ENCODE data around the gene R3HDM2. TPM values are rescaled to one million over a fixed set of nuclear protein-coding genes. Genes with fewer than 3 reads are reported as not detected.

R3HDM2 gene
- polyA plus RNA-seq, 1 donor from 2014 or later, result 19.2 TPM

DNA sequence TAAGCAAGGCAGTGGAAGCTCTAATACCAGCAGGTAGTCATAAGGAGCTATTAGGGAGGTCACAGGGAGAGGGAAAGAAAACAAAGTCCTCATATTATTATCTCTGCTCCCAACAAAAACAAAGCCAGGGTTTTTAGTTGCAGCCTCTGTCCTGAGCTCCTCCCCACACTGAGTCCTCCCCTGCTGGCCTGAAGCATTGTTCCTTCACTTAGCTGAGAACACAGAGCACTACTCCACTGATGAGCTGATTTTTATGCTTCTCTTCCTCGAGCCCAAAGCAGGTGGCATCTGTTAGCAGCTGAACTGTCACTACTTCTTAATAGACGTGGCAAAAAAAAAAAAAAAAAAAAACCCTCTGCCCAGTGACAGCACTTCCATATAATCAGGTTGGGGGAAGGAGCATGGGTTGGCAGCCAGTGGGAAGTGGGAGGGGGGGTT lies 169.4 kb downstream of the R3HDM2 start:
- H3K27me3 Mint-ChIP-seq, result no peaks in the 10 kb centered on the region
- H3K27ac Mint-ChIP-seq, result no peak overlapping the region

DNA sequence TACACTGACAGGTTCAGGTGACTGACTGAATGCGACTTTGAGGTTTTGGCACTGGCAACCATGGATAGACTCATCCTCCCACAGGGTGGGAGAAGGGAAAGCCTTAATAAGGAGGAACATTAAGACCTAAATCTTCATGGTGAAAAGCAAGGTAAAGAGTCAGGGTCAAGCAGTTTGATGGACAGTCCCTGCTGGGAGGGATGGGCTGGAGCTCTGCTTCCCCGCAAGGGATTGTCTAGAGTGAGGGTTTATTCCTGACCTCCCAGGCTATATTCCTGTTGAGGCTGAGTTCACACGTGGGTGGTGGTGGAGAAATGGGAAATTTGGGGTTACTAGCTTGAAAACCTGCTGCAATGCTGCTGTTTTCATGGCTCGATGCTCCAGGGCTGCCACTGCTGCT lies 170.5 kb downstream of the R3HDM2 start:
- no peaks in the 10 kb centered on the region for H3K27me3 Mint-ChIP-seq
- no peak overlapping the region for H3K27ac Mint-ChIP-seq
- no peaks in the 10 kb centered on the region for H3K36me3 Mint-ChIP-seq
- no peak overlapping the region for H3K4me3 Mint-ChIP-seq
- H3K9me3 Mint-ChIP-seq, result no peaks in the 10 kb centered on the region
- H3K4me1 Mint-ChIP-seq, result peaks cover 0 to 7% (median 4%) of the 10 kb centered on the region in 3 donors

More for the DNA sequence above, 169.4 kb downstream of the R3HDM2 start:
- Mint-ChIP-seq H3K36me3 (no peaks in the 10 kb centered on the region), H3K9me3 (no peaks in the 10 kb centered on the region), H3K4me1 (peaks cover 0 to 7% (median 4%) of the 10 kb centered on the region in 3 donors), H3K4me3 (no peak overlapping the region)

DNA sequence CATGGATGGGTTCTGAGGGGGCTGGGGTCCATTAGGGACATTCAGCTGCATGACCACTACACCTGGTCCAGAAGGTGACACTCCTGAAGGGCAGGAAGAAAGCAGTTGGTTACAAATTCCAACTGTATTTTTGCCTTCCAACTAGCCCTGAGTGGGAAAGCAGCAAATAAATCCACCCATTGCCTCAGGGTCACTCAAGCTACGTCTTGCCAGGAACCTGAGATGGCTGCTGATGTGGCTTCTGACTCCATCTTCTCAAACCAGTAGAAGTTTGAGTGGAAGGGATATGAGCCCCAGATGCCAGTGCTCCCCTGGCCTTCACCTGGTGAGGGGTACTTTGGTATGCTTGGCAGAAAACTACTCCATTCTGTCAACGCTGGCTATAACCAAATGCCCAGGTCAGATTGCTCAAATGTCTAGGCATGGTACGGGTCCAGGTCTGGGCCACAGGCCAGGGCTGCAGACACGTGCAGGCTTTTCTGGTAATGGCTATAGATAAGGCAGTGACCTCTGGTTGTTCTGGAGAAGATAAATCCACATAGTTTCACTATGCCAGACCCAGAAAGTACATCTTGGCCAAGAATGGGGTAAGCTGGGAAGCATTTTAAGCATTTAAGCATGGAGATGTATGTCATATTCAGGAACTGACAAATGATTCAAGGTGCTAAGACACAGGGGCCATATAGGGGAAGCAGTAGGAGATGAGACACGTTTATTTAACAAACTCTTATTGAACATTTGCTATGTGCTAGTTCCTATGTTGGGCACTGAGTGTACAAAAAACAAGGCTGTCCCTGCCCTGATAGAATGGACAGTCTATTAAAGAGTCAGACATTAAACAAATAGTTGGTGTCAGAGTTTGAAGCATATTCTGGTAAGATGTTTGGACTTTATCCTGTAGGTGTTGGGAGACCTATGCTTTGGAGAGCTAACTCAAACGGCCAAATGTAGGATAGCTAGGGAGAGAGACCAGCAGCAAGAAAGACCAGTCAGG lies 171.6 kb downstream of the R3HDM2 start:
- Mint-ChIP-seq H3K4me3 (no peak overlapping the region), H3K36me3 (no peaks in the 10 kb centered on the region), H3K4me1 (peaks cover 0 to 7% (median 4%) of the 10 kb centered on the region in 3 donors), H3K27me3 (no peaks in the 10 kb centered on the region), H3K27ac (no peak overlapping the region), H3K9me3 (no peaks in the 10 kb centered on the region)

DNA sequence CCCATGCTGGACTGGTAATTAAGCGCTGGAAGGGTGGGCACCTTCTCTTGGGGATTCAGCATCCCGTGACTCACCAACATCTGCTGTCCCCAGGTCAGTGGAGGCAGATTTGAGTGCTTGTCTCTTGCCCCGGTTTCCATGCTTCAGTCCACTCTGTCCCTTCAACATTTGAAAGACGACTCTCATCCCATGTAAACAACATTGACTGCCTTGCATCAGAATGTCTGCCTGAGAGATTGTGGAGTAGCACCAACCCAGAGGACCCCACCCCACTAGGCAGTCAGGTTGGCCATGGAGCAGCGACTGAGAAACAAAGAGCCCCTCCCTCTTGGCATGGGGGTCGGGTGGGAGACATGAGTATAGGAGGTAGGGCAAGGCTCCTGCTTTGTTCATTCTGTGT lies 174.9 kb downstream of the R3HDM2 start:
- Mint-ChIP-seq H3K4me1 (no peaks in the 10 kb centered on the region), H3K4me3 (no peak overlapping the region), H3K36me3 (peaks cover 6% of the 10 kb centered on the region), H3K27me3 (no peaks in the 10 kb centered on the region), H3K9me3 (no peaks in the 10 kb centered on the region), H3K27ac (no peak overlapping the region)

DNA sequence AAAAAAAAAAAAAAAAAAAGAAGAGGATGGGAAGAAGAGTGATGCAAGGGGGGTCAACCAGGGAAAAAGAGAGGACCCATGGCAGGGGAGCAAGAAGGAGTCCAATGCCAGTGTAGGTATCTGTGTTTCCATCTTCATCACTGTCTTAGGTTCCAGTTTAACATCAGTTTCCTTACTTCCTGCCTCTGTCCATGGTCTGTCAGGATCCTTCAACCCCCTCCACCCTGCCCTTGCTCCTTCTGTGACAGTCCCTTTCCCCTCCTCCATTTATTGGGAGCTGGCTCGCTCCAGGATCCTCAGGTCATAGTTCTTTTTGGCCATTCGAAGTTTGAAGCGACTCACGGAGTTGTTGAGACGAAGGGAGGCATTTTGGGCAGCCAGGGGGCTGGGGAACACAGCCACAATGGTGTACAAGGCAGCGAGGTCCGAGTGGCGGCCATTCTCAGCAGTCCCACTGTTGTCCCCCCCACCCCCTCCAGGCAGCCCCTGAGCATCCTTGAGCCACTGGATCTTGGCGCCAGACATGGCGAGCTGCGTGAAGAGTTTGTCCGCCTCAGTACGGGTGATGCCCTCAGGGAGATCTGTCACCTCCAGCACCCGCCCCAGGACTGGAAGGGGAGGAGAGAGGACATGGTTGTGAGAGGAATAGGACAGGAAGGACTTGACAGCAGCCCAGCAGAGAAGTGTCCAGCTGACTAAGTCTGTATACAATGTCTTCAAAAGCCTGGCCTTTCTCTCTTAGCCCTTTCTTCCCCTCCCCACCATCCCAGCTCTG lies 176.2 kb downstream of the R3HDM2 start:
- Mint-ChIP-seq H3K27me3 (no peaks in the 10 kb centered on the region), H3K9me3 (no peaks in the 10 kb centered on the region), H3K4me1 (no peaks in the 10 kb centered on the region), H3K36me3 (peaks cover 6% of the 10 kb centered on the region), H3K4me3 (no peak overlapping the region), H3K27ac (no peak overlapping the region)

DNA sequence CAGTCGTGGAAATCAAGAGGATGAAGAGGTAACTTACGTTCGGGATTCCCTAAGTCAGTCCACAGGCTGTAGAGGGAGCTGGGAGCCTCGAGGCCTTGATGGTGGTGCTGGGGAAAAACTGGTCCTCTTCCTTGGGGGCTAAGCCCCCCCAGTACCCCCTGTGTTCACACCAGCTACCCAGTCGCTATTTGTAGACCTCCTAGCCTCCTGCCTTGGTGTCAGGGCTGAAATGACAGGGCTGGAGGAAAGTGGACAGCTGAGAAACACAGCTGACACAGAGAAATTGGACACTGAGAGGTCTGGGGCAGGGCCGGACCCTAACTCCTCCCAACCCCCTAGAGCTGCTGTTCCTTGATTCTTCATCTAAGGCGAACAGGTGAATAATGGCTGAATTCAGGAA lies 179.9 kb downstream of the R3HDM2 start, which contains the start of gene STAC3:
Gene STAC3, minus strand, starts transcription at position 232 of the 400 bp plus-strand sequence. CDS start 1,551 bp downstream, outside the sequence.
- H3K4me3 Mint-ChIP-seq, result peak within 1 kb of the TSS in 1 of 4 donors; percentile 28
- H3K9me3 Mint-ChIP-seq, result no peaks in the 10 kb centered on the region
- H3K27me3 Mint-ChIP-seq, result no peaks in the 10 kb centered on the region
- H3K4me1 Mint-ChIP-seq, result peaks cover 5 to 8% (median 6%) of the 10 kb centered on the region in 3 donors
- H3K36me3 Mint-ChIP-seq, result peaks cover 8% of the 10 kb centered on the region
- no peak within 1 kb of the TSS for H3K27ac Mint-ChIP-seq

DNA sequence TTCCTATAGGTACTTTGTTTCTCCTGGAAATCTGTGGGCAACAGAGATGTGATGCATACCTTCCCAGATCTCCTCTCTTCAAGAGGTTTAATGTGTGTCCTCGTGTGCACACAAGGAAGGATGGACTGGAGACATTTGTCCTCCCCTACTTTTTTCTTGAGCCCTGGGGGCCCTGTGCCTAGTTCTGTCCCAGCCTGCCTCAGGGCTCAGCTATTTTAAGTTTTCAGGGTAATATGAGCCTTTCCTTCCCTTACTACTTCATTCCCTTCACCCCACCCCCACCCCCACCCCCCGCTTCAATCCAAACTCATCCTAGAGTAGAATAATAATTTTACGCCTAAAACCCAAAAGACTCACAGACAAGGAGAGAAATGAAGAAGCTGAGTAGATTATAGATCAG lies 180.3 kb downstream of the R3HDM2 start:
- no peaks in the 10 kb centered on the region for H3K9me3 Mint-ChIP-seq
- peak overlapping the region in 1 of 4 donors; percentile 28 for H3K4me3 Mint-ChIP-seq
- no peaks in the 10 kb centered on the region for H3K27me3 Mint-ChIP-seq
- H3K36me3 Mint-ChIP-seq, result peaks cover 8% of the 10 kb centered on the region
- H3K4me1 Mint-ChIP-seq, result peaks cover 5 to 8% (median 6%) of the 10 kb centered on the region in 3 donors
- no peak overlapping the region for H3K27ac Mint-ChIP-seq

DNA sequence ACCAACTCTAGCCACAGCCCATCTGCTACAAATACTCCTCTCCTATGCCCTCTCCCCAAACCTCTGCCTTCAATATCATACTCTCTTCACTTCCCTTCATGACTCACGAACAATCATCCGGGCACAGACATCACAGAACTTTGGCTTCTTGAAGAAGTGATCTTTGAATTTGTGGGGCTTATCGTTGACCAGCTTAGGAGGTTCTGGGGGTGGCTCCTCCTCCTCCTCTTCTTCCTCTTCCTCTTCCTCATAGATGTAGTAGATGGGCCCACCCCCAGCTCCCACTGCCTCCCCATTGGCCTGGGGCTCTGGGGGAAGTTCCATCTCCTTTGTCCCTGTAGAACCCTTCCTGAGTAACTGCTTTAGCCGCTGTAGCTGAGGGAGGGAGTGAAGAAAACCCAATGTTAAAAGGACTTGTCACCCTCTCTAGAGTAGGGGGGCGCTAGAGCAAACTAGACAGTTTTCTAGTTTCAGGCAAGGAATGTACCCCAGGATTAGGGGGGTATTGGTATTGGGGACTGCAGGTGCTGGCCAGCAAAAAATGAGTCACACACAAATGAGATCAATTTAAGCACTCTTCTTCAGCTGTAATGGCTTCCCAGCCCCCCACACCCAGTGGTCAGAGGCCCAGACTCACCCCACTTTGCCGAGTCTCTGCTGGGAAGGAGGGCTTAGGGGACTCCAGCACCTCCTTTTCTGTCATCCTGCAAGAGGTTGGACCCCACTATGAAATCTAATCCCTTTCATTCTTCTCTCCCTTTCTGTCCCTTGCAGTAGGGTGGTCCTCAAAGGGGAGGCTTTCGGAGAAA lies 181.7 kb downstream of the R3HDM2 start:
- Mint-ChIP-seq H3K4me1 (peaks cover 5 to 8% (median 7%) of the 10 kb centered on the region in 3 donors), H3K27ac (no peak overlapping the region), H3K9me3 (no peaks in the 10 kb centered on the region), H3K4me3 (peak overlapping the region; percentile 10 to 69 (median 35)), H3K36me3 (peaks cover 8% of the 10 kb centered on the region), H3K27me3 (peaks cover 3% of the 10 kb centered on the region)

DNA sequence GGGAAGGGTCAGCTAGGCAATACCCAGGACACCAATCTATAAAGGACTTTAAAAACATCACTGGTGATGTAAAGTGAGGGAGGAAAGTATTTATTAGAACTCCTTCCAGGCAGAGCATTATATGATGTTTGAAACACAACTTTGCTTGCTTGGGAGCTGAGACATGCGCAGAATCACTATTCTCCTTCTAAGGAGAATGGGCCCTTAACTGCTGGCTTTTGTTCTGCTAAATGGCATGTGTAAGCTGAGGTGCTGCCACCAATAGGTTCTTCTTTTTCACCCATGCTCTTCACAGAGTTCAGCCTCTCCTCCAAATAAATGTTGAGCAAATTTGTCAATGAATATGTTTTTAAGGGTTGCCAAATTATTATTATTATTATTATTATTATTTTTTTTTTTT lies 183.8 kb downstream of the R3HDM2 start:
- Mint-ChIP-seq H3K27ac (no peak overlapping the region), H3K36me3 (peaks cover 2% of the 10 kb centered on the region), H3K9me3 (no peaks in the 10 kb centered on the region), H3K4me1 (peaks cover 16% of the 10 kb centered on the region in 3 donors), H3K27me3 (peaks cover 9% of the 10 kb centered on the region), H3K4me3 (no peak overlapping the region)

DNA sequence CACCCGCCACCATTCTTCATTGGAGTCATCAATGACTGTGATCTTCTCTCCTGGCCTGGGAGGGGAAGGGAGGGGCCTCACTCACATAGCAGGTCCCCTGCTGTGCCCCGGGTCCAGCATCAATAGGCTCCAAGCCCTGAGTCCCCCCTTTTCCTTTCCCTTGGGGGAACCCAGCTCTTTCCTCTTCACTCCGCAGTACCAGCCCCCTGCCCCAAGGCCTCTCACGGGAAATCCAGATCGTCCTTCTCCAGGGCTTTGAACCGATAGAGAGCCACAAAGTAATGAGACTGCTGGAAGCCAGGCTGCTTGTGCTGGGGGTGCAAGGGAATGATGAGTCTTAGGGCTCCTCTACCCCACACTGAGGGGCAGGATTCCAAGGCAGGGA lies 186.5 kb downstream of the R3HDM2 start:
- Mint-ChIP-seq H3K9me3 (no peaks in the 10 kb centered on the region), H3K27me3 (peaks cover 31% of the 10 kb centered on the region), H3K27ac (peak overlapping the region in 2 of 3 donors; percentile 65 to 96), H3K4me1 (peaks cover 33 to 39% (median 36%) of the 10 kb centered on the region in 3 donors), H3K36me3 (peaks cover 2% of the 10 kb centered on the region), H3K4me3 (peak overlapping the region in 3 of 4 donors; percentile 18 to 88 (median 84))

DNA sequence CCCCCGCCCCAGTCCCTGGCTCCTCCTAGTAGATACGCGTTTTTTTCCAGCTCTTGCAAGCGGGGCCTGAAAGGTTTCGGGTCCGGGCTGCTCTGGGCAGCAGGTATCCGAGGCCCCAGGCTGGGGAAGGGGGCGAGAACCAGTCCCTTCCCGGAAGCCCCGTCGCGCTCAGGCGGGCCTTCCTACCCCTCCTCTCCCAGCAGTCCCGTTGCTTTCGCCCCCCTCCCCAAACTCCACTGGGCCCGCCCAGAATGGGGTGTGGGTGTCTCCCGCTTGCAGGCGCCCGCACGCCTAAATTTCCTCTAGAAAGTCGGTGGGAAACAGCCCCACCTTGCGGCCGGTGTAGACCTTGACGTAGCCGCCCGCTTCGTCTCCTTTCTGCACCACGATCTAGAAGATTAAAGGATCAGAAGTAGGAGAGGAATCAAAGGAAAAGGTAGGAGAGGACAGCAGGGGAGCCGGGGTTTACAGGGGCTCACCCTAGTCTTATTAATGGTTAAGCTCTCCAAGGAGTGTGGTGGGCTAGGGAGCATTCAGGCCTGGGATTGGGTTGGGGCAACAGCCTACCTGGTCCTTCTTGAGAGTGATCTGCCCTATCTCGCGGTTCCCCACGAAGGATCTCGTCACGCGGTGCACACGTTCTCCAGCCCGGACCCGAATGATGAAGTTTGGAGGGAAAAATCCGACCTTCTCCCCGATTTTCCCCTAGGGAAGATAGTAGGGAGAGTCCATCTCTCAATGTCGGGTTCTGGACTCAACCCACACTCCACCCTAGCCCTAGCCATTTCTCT lies 187.1 kb downstream of the R3HDM2 start:
- H3K4me3 Mint-ChIP-seq, result peak overlapping the region; percentile 88 to 96 (median 94)
- no peaks in the 10 kb centered on the region for H3K9me3 Mint-ChIP-seq
- peak overlapping the region; percentile 54 to 96 (median 59) for H3K27ac Mint-ChIP-seq
- peaks cover 34% of the 10 kb centered on the region for H3K27me3 Mint-ChIP-seq
- H3K36me3 Mint-ChIP-seq, result peaks cover 2% of the 10 kb centered on the region
- H3K4me1 Mint-ChIP-seq, result peaks cover 30 to 40% (median 35%) of the 10 kb centered on the region in 3 donors

DNA sequence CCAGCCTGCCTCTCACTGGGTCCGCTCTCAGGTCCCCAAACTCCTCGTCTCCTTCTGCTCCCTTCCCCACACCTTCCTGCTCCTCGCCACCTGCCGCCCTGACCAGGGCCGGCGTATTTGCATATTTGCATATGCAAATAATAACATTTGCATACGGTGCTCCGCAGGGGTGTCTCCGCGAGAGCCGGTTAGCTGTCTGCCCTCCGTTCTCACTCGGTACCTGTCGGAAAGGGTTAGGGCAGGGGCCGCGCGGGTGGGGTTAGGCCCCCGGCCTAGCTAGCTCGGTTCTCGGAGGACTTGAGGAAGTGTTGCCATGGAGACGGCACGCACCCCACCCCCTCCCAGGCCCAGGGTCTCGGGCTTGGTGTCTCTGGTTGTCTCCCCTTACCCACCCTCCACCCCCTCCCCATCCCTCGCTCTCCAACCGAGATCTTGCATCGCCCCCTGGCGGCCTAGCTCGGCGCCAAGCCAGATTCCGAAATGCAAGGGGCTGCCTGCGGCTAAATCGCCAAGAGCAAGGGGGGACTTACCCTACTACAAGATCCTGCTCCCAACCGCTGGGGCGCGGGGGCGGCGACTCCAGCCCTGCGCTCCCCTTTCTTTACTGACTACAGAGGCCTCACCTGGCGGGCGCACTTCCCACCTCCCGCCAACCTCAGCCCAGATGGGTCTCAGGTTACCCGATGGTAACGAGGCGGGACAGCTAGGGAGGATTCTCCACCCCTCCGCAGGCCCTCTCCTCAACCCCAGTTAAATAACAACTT lies 188.0 kb downstream of the R3HDM2 start:
- no peaks in the 10 kb centered on the region for H3K36me3 Mint-ChIP-seq
- H3K4me1 Mint-ChIP-seq, result peaks cover 31 to 38% (median 34%) of the 10 kb centered on the region in 3 donors
- peak overlapping the region; percentile 88 to 96 (median 94) for H3K4me3 Mint-ChIP-seq
- peak overlapping the region; percentile 85 to 98 (median 96) for H3K27ac Mint-ChIP-seq
- peaks cover 38% of the 10 kb centered on the region for H3K27me3 Mint-ChIP-seq
- H3K9me3 Mint-ChIP-seq, result no peaks in the 10 kb centered on the region

DNA sequence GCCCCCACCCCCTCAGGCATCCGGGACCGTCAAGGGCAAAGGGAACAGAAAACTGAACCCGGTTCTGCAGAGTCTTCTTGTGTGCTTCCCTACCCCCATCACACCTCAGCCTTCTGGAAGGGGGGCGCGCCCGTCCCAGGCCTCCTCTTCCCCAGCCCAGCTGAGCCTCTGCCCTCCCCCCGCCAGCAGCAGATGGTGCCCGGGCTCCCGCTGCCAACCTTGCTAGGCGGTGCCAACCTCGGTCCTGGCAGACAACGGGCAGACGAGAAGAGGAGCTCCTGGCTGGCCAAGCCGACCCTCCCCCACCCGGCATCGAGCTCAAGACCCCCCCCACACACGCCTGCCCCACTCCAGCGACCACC lies 188.5 kb downstream of the R3HDM2 start:
- Mint-ChIP-seq H3K4me1 (peaks cover 34 to 42% (median 38%) of the 10 kb centered on the region in 3 donors), H3K27me3 (peaks cover 43% of the 10 kb centered on the region), H3K36me3 (no peaks in the 10 kb centered on the region), H3K27ac (peak overlapping the region; percentile 85 to 98 (median 96)), H3K9me3 (no peaks in the 10 kb centered on the region), H3K4me3 (peak overlapping the region; percentile 88 to 96 (median 94))

Measured in IgD-negative memory B cell (primary cell).